ENCODE measurements around the gene GAB2. TPM values are rescaled to one million over a fixed set of nuclear protein-coding genes. Genes with fewer than 3 reads are reported as not detected.

The GAB2 gene
- total and polyA plus RNA-seq, 2 of the 13 experiments (the other 11 are each of a cell fraction or from before 2014, with no cell fraction given): 4.1 to 8.6 TPM

GRCh38 chr11:78392854-78393253 is 24.8 kb downstream of the GAB2 start (continued):
- TF ChIP-seq MEF2D (CRISPR knock-in tag; IDR thresholded peaks at IDR 0.05) (no peak), KDM4B (CRISPR knock-in tag; IDR thresholded peaks at IDR 0.05) (no peak), ZSCAN22 (CRISPR knock-in tag; IDR thresholded peaks at IDR 0.05) (no peak), ZNF343 (CRISPR knock-in tag; IDR thresholded peaks at IDR 0.05) (no peak), ZNF280D (CRISPR knock-in tag; IDR thresholded peaks at IDR 0.05) (no peak), ZFY (CRISPR knock-in tag; IDR thresholded peaks at IDR 0.05) (no peak), DRAP1 (CRISPR knock-in tag; IDR thresholded peaks at IDR 0.05) (no peak), POLR2G (IDR thresholded peaks at IDR 0.05; ENCODE audit: low read depth, low read length) (no peak)
- TF ChIP-seq, protein P1, sequence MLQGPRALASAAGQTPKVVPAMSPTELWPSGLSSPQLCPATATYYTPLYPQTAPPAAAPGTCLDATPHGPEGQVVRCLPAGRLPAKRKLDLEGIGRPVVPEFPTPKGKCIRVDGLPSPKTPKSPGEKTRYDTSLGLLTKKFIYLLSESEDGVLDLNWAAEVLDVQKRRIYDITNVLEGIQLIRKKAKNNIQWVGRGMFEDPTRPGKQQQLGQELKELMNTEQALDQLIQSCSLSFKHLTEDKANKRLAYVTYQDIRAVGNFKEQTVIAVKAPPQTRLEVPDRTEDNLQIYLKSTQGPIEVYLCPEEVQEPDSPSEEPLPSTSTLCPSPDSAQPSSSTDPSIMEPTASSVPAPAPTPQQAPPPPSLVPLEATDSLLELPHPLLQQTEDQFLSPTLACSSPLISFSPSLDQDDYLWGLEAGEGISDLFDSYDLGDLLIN (CRISPR knock-in tag; IDR thresholded peaks at IDR 0.05; ENCODE audit: borderline replicate concordance): no peak
- TF ChIP-seq, protein P2, sequence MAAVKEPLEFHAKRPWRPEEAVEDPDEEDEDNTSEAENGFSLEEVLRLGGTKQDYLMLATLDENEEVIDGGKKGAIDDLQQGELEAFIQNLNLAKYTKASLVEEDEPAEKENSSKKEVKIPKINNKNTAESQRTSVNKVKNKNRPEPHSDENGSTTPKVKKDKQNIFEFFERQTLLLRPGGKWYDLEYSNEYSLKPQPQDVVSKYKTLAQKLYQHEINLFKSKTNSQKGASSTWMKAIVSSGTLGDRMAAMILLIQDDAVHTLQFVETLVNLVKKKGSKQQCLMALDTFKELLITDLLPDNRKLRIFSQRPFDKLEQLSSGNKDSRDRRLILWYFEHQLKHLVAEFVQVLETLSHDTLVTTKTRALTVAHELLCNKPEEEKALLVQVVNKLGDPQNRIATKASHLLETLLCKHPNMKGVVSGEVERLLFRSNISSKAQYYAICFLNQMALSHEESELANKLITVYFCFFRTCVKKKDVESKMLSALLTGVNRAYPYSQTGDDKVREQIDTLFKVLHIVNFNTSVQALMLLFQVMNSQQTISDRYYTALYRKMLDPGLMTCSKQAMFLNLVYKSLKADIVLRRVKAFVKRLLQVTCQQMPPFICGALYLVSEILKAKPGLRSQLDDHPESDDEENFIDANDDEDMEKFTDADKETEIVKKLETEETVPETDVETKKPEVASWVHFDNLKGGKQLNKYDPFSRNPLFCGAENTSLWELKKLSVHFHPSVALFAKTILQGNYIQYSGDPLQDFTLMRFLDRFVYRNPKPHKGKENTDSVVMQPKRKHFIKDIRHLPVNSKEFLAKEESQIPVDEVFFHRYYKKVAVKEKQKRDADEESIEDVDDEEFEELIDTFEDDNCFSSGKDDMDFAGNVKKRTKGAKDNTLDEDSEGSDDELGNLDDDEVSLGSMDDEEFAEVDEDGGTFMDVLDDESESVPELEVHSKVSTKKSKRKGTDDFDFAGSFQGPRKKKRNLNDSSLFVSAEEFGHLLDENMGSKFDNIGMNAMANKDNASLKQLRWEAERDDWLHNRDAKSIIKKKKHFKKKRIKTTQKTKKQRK (IDR thresholded peaks at IDR 0.05; ENCODE audit: low read length): no peak
